Fibroblast of lung (primary cell): ENCODE data around the gene LSMEM2. TPM values are rescaled to one million over a fixed set of nuclear protein-coding genes. Genes with fewer than 3 reads are reported as not detected.

Experiments used
- DNase-seq, 2 donors: peaks; one replicate each; pipeline versions ENCODE4 v3.0.0 to v3.0.0-alpha.2; 2010; ENCODE audit warnings: low read depth in 2 of 2
- H2AFZ ChIP-seq: 2 replicates; pipeline ENCODE4 v1.5.1; 2012; ENCODE audit warnings: low read length, control low read depth, inconsistent platforms
- H3K27ac ChIP-seq: 2 replicates; pipeline ENCODE4 v1.5.1; 2011; ENCODE audit warnings: low read length, control low read depth; ENCODE audit not compliant: insufficient read depth
- H3K27me3 ChIP-seq: 2 replicates; pipeline ENCODE4 v1.5.1; 2011; ENCODE audit warnings: mild to moderate bottlenecking, low read length; ENCODE audit not compliant: control insufficient read depth, insufficient read depth
- H3K36me3 ChIP-seq: 2 replicates; pipeline ENCODE4 v1.5.1; 2011; ENCODE audit warnings: low read length; ENCODE audit not compliant: control insufficient read depth, insufficient read depth
- H3K4me1 ChIP-seq: 2 replicates; pipeline ENCODE4 v1.5.1; 2011; ENCODE audit warnings: low read length; ENCODE audit not compliant: control insufficient read depth, insufficient read depth; ENCODE audit errors: extremely low read depth
- H3K4me2 ChIP-seq: 2 replicates; pipeline ENCODE4 v1.5.1; 2011; ENCODE audit warnings: low read length, control low read depth; ENCODE audit not compliant: insufficient read depth; ENCODE audit errors: extremely low read depth
- H3K4me3 ChIP-seq, 4 experiments: fragments of 200-600 bp in 1 of 4; sonication (generic) in 1 of 4; replicated peaks in 1 of 4; 2 replicates each; pipeline ENCODE4 v1.5.1; 2011 to 2016; ENCODE audit warnings: low read length in 4 of 4, low read depth in 3 of 4, mild to moderate bottlenecking in 3 of 4, control low read depth in 2 of 4, inconsistent platforms in 1 of 4, mixed read lengths in 1 of 4; ENCODE audit not compliant: insufficient read depth in 1 of 4; ENCODE audit errors: control extremely low read depth in 1 of 4
- H3K79me2 ChIP-seq: 2 replicates; pipeline ENCODE4 v1.5.1; 2012; ENCODE audit warnings: mild to moderate bottlenecking, low read length, inconsistent platforms; ENCODE audit not compliant: control insufficient read depth, insufficient read depth
- H3K9ac ChIP-seq: 2 replicates; pipeline ENCODE4 v1.5.1; 2011; ENCODE audit warnings: mild to moderate bottlenecking, low read length, control low read depth; ENCODE audit not compliant: insufficient read depth
- H3K9me3 ChIP-seq: 2 replicates; pipeline ENCODE4 v1.5.1; 2012; ENCODE audit warnings: low read depth, low read length; ENCODE audit not compliant: control insufficient read depth, insufficient read depth
- H4K20me1 ChIP-seq: 2 replicates; pipeline ENCODE4 v1.5.1; 2011; ENCODE audit warnings: low read length; ENCODE audit not compliant: control insufficient read depth, insufficient read depth; ENCODE audit errors: extremely low read depth
- EZH2 ChIP-seq: IDR thresholded peaks from 2 replicates; pipeline ENCODE4 v1.5.1; 2012; ENCODE audit warnings: low read length, control low read depth, mild to moderate bottlenecking; ENCODE audit errors: missing control alignments
- polyA plus RNA-seq, 2 donors: library from polyadenylated mRNA; depleted of rRNA in 1 of 2; stranded (reverse) in 1 of 2; unstranded in 1 of 2; fragments of >200 nt; gene quantifications; 2 replicates each; pipeline ENCODE4 v1.2.1, GENCODE V29; 2011 to 2012; ENCODE audit warnings: missing spikeins in 1 of 2
- total RNA-seq: library from RNA; depleted of rRNA; stranded (reverse); fragments of >200 nt; gene quantifications from 2 replicates; pipeline ENCODE4 v1.2.1, GENCODE V29; 2014
- TF ChIP-seq, protein P1 (sequence below), 2 donors: IDR thresholded peaks in 1 of 2; conservative IDR thresholded peaks in 1 of 2; 1 replicate in 1 of 2; 2 replicates in 1 of 2; pipeline ENCODE4 v1.5.1; 2011 to 2012; ENCODE audit warnings: low read length in 2 of 2, control low read depth in 1 of 2, inconsistent platforms in 1 of 2, low read depth in 1 of 2, mild to moderate bottlenecking in 1 of 2

LSMEM2 gene
- total and polyA plus RNA-seq, 2 donors (not counting 1 experiment from before 2014, with no cell fraction given): not detected

DNA sequence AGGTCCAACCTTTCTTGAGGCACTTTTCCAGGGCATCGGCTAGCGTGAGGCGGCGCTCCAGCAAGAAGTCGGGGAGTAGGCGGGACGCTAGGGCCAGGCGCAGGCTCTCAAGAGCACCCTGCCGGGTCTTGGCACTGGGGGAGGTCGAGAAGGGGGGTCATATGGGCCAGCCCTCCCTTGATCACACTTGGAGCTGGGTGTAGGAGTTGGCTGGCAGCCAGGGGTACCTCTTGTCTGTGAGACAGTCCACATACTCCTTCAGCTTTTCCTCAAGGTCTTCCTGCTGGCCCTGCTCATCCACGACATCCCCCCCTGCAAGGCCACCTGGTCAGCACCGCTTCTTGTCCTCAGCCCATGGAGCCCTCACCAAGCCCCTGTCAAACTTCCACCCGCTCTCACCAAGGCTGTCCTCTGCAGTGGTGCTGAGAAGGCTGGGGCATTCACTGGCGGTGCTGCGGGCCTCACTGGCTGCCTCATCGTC is 11.3 kb downstream of the LSMEM2 start:
- Histone ChIP-seq H3K4me1 (peaks cover 5% of the 10 kb centered on the region), H3K4me2 (no peak overlapping the region), H3K27me3 (no peaks in the 10 kb centered on the region), H3K79me2 (peaks cover 19% of the 10 kb centered on the region), H3K9me3 (no peaks in the 10 kb centered on the region), H3K27ac (no peak overlapping the region), H4K20me1 (no peaks in the 10 kb centered on the region), H2AFZ (no peak overlapping the region), H3K36me3 (peaks cover 14% of the 10 kb centered on the region), H3K9ac (no peak overlapping the region), H3K4me3 (no peak overlapping the region)
- DNase-seq: no peak
- TF ChIP-seq, protein P1, sequence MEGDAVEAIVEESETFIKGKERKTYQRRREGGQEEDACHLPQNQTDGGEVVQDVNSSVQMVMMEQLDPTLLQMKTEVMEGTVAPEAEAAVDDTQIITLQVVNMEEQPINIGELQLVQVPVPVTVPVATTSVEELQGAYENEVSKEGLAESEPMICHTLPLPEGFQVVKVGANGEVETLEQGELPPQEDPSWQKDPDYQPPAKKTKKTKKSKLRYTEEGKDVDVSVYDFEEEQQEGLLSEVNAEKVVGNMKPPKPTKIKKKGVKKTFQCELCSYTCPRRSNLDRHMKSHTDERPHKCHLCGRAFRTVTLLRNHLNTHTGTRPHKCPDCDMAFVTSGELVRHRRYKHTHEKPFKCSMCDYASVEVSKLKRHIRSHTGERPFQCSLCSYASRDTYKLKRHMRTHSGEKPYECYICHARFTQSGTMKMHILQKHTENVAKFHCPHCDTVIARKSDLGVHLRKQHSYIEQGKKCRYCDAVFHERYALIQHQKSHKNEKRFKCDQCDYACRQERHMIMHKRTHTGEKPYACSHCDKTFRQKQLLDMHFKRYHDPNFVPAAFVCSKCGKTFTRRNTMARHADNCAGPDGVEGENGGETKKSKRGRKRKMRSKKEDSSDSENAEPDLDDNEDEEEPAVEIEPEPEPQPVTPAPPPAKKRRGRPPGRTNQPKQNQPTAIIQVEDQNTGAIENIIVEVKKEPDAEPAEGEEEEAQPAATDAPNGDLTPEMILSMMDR (conservative IDR thresholded peaks at IDR 0.05 in 1 of 2, IDR thresholded peaks at IDR 0.05 in 1 of 2; ENCODE audit: low read depth in 1 of 2, low read length in 2 of 2): no peak
- TF ChIP-seq EZH2: no peak

DNA sequence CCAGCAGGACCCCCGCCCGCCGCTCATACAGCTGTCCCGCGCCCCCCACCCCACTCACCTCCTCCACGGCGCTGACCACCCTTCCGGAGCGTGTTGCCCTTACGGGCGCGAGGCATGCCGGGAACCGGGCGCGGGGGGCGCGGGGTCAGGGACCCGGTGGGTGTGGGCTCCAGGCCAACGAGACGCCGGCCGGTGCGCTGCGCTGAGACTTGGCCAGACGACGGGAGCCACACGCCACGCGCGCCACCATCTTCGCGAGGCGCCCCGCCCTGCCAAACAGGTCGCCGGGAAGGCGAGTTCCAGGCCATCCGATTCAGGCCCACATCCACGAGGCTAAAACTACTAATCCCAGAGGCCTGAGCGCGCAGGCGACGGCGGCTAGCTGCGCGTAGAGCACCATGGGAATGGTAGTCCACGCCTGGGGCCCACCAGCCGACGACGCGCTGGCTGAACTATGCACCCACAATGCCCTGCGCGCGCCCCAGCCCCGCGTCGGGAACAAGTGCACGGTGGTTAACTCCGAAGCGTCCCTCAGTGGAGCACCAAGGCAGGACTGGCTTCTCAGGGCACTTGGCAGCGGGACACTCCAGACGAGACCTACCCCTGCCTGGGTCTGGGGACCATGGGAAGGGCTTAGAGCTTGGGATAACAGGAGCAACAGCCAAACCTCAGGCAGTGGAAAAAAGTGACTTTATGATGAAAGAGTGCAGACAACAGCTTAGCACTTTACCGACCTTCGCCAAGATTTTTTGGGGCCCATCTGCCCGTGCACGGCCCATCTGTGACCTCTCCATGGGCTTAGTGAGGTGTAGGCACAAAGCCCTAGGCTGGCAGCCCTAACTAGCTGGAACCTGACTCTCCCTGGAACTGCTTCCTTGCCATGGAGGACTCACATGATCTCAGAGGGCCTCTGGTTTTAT is 13.5 kb downstream of the LSMEM2 start, which contains the start of gene IFRD2:
TSS of gene IFRD2 (minus strand) at position 271 of the 920 bp plus-strand sequence. CDS start at position 116, 155 bp downstream.
- peak within 1 kb of the TSS; percentile 93 for H3K27ac ChIP-seq
- peak within 1 kb of the TSS; percentile 79 to 97 (median 93) for H3K4me3 ChIP-seq
- peaks cover 5% of the 10 kb centered on the region for H3K4me1 ChIP-seq
- H3K27me3 ChIP-seq: no peaks in the 10 kb centered on the region
- peak within 1 kb of the TSS; percentile 79 for H3K9ac ChIP-seq
- H2AFZ ChIP-seq: peak within 1 kb of the TSS; percentile 53
- peaks cover 16% of the 10 kb centered on the region for H3K36me3 ChIP-seq
- peak within 1 kb of the TSS; percentile 99 for H3K4me2 ChIP-seq
- H3K79me2 ChIP-seq: peaks cover 19% of the 10 kb centered on the region
- TF ChIP-seq EZH2: no peak
- TF ChIP-seq, protein P1 (conservative IDR thresholded peaks at IDR 0.05 in 1 of 2, IDR thresholded peaks at IDR 0.05 in 1 of 2; ENCODE audit: low read depth in 1 of 2, low read length in 2 of 2): no peak
- peak; percentile 97 for DNase-seq
- H4K20me1 ChIP-seq: no peaks in the 10 kb centered on the region
- H3K9me3 ChIP-seq: no peaks in the 10 kb centered on the region

DNA sequence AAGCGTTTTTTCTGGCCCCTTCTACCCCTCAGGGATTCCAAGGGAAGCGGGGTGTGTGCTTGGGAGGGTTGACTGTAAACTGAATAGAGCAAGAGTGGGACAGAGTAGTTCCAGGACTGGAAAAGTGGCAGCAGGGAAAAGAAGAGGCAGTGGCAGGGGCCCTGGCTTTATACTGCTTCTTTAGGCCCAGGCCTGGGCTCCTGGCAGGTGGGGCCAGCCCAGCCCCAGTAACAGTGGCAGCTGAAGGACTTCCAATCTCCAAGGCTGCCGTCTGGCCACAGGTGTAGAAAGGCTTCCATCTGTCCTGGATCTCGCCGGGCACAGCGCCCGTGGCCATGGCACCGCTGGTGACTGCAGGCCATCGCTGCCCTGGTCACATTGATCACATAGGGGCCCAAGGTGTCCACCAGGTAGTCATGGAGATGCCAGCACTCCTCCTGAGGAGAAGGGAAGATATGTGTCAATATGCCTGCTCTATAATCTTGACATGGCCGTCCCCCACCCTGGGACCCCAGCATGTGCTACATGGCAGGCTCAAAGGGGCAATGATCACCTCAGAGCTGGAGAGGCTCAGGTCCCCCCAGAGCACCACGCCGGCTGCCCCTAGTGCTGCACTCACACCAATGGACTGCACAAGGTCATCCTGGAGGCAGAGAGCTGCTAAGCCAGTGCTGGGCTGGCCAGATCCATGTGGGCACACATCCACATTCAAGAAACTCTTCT is 14.4 kb downstream of the LSMEM2 start:
- no peak overlapping the region for H3K9ac ChIP-seq
- H2AFZ ChIP-seq: peak overlapping the region; percentile 53
- H3K27me3 ChIP-seq: no peaks in the 10 kb centered on the region
- TF ChIP-seq EZH2: no peak
- TF ChIP-seq, protein P1 (conservative IDR thresholded peaks at IDR 0.05 in 1 of 2, IDR thresholded peaks at IDR 0.05 in 1 of 2; ENCODE audit: low read depth in 1 of 2, low read length in 2 of 2): no peak
- peak overlapping the region in 1 of 4 experiments; percentile 79 for H3K4me3 ChIP-seq
- H4K20me1 ChIP-seq: no peaks in the 10 kb centered on the region
- H3K9me3 ChIP-seq: no peaks in the 10 kb centered on the region
- no peak for DNase-seq
- peak overlapping the region; percentile 96 for H3K4me2 ChIP-seq
- peaks cover 19% of the 10 kb centered on the region for H3K79me2 ChIP-seq
- peaks cover 5% of the 10 kb centered on the region for H3K4me1 ChIP-seq
- peaks cover 16% of the 10 kb centered on the region for H3K36me3 ChIP-seq
- peak overlapping the region; percentile 93 for H3K27ac ChIP-seq
